ENCODE results near the gene LRPAP1.

LRPAP1 gene

DNA sequence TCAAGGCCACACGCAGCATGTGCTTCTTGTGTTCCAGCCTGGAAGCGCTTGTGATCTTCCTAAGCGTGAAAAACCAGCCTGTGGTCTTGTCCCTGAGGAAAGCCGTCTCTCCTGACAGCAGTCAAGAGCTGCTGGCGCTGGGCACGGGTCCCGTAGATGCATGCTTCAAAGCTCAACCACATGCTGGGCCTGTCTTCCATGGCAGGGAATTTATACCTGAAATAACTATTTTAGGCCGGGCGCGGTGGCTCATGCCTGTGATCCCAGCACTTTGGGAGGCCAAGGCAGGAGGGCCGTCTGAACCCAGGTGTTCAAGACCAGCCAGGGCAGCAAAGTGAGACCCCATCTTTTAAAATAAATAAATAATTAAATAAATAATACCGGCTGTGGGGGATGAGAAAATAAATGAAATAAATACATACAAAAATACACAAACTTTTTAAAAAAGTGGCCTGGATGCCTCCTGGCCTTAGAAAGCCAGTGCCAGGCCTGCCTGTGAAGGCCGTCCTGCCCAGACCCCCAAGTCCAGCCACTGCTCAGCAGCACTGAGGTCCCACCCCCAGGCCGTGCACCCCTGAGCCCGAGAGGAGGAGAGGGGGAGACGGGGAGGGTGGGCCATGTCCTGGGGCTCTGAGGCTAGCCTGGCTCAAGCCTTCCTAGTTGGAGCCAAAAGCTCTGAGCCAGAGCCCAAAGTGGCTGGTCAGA, 10.4 kb downstream of the LRPAP1 start:
- TF ChIP-seq CTCF (conservative IDR thresholded peaks at IDR 0.05), result no peak
- no peak overlapping the region for H3K27ac ChIP-seq

- no peak for TF ChIP-seq CTCF (conservative IDR thresholded peaks at IDR 0.05)
- H3K27ac ChIP-seq, result no peak overlapping the region
Measured at GRCh38 chr4:3520796-3521600, 11.2 kb downstream of the LRPAP1 start.

DNA sequence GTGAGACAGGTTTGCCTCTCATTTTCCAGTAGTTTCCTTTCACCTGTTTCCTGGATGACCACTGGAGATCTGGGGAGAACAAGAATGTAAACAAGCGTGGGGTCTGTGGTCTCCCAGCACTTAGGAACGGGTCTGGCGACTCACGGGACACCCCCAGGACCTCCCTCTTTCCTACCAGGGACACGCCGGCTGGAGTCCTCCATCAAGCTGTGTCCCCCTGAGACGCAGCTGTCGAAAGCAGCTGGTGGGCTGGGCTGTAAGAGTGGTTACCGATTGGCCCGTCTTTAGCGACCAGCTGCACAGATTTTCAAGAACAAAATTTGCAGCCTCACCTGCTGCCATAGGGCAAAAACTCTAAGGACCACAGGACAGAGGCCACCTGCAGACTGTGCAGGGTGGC, 11.9 kb downstream of the LRPAP1 start:
- TF ChIP-seq CTCF (conservative IDR thresholded peaks at IDR 0.05), result no peak
- no peak overlapping the region for H3K27ac ChIP-seq

GRCh38 chr4:3519468-3520264, 12.6 kb downstream of the LRPAP1 start:
- no peak for TF ChIP-seq CTCF (conservative IDR thresholded peaks at IDR 0.05)
- no peak overlapping the region for H3K27ac ChIP-seq

GRCh38 chr4:3518941-3519340, 13.3 kb downstream of the LRPAP1 start:
- no peak overlapping the region for H3K27ac ChIP-seq
- no peak for TF ChIP-seq CTCF (conservative IDR thresholded peaks at IDR 0.05)

- TF ChIP-seq CTCF (conservative IDR thresholded peaks at IDR 0.05), result no peak
- no peak overlapping the region for H3K27ac ChIP-seq
Measured at GRCh38 chr4:3518511-3518880, 13.7 kb downstream of the LRPAP1 start.

All from VCaP (cell line).